T follicular helper cell (primary cell): ENCODE data around the gene PPAT.
"Not testable (repeated sequence)": the region's sequence is repeated elsewhere in the genome, so short reads cannot be mapped to it uniquely, and the experiment has no call there.

Experiments used
- DNase-seq: peaks from one replicate; pipeline ENCODE4 v3.0.0-alpha.2; 2020; ENCODE audit warnings: low read depth
- total RNA-seq, 2 experiments: gene quantifications; one replicate each; lab custom pipeline; 2026; lab: John Stamatoyannopoulos, UW

The PPAT gene
- total RNA-seq: 23.9 to 89.3 reads per million in 2 experiments

- peak; percentile 98 for DNase-seq
Observed at GRCh38 chr4:56435140-56435926, at the start of gene PPAT. PPAT (minus strand) TSS chr4:56435615; CDS start chr4:56435477, 138 bp downstream.

- no peak for DNase-seq
Observed at GRCh38 chr4:56480691-56481090, 45.3 kb upstream of the PPAT start.

GRCh38 chr4:56477192-56477702 is 41.8 kb upstream of the PPAT start:
- no peak for DNase-seq

GRCh38 chr4:56475917-56476316 is 40.5 kb upstream of the PPAT start:
- DNase-seq: no peak

GRCh38 chr4:56469489-56470210 is 34.2 kb upstream of the PPAT start:
- DNase-seq: no peak

- DNase-seq: peak; percentile 6
Observed at GRCh38 chr4:56468097-56468422, 32.6 kb upstream of the PPAT start.

- peak; percentile 88 for DNase-seq
Observed at GRCh38 chr4:56467284-56468096, 32.1 kb upstream of the PPAT start, which contains the start of gene SRP72. SRP72 (plus strand) TSS chr4:56467617; CDS start chr4:56467636, 19 bp downstream.

GRCh38 chr4:56466910-56467283 is 31.5 kb upstream of the PPAT start:
- DNase-seq: no peak

GRCh38 chr4:56466296-56466761 is 30.9 kb upstream of the PPAT start:
- DNase-seq: not testable (repeated sequence)

- no peak for DNase-seq
Observed at GRCh38 chr4:56465599-56466295, 30.3 kb upstream of the PPAT start.

- no peak for DNase-seq
Observed at GRCh38 chr4:56464581-56464980, 29.2 kb upstream of the PPAT start.

GRCh38 chr4:56463711-56464110 is 28.3 kb upstream of the PPAT start:
- no peak for DNase-seq

- DNase-seq: no peak
Observed at GRCh38 chr4:56462157-56462556, 26.7 kb upstream of the PPAT start.

- no peak for DNase-seq
Observed at GRCh38 chr4:56460085-56460484, 24.7 kb upstream of the PPAT start.

- no peak for DNase-seq
Observed at GRCh38 chr4:56450342-56450741, 14.9 kb upstream of the PPAT start.

GRCh38 chr4:56449475-56449874 is 14.1 kb upstream of the PPAT start:
- not testable (repeated sequence) for DNase-seq

- no peak for DNase-seq
Observed at GRCh38 chr4:56448301-56448700, 12.9 kb upstream of the PPAT start.

- DNase-seq: no peak
Observed at GRCh38 chr4:56445699-56446098, 10.3 kb upstream of the PPAT start.

GRCh38 chr4:56444719-56445118 is 9.3 kb upstream of the PPAT start:
- DNase-seq: no peak

GRCh38 chr4:56440983-56441382 is 5.6 kb upstream of the PPAT start:
- DNase-seq: no peak

GRCh38 chr4:56438766-56439165 is 3.4 kb upstream of the PPAT start:
- DNase-seq: no peak
